Lung (tissue), 12 donors: ENCODE results near the gene MAGEB1. TPM values are rescaled to one million over a fixed set of nuclear protein-coding genes. Genes with fewer than 3 reads are reported as not detected.

ENCODE experiments used
- ATAC-seq: fragments of 200-7000 bp; cut with Tn5 transposase; one replicate; pipeline ENCODE4 v1.9.1; 2020; ENCODE audit warnings: moderate number of reproducible peaks; ENCODE audit not compliant: insufficient read depth, low FRiP score
- DNase-seq, 3 donors: peaks; one replicate each; pipeline ENCODE4 v3.0.0-alpha.2; 2013 to 2017
- H3K27ac ChIP-seq, 2 donors: one replicate each; pipeline ENCODE4 v1.5.1; 2013; ENCODE audit warnings: mild to moderate bottlenecking in 2 of 2, moderate library complexity in 2 of 2, control low read depth in 1 of 2, inconsistent platforms in 1 of 2, low read depth in 1 of 2, low read length in 1 of 2
- H3K27me3 ChIP-seq, 3 donors: one replicate each; pipeline ENCODE4 v1.5.1; 2013; ENCODE audit warnings: low read length in 2 of 3; ENCODE audit not compliant: control insufficient read depth in 3 of 3, insufficient read depth in 3 of 3
- H3K36me3 ChIP-seq, 4 donors: one replicate each; pipeline ENCODE4 v1.5.1; 2013; ENCODE audit warnings: low read length in 4 of 4, mild to moderate bottlenecking in 1 of 4, moderate library complexity in 1 of 4; ENCODE audit not compliant: control insufficient read depth in 4 of 4, insufficient read depth in 4 of 4
- H3K4me1 ChIP-seq, 5 donors: one replicate each; pipeline ENCODE4 v1.5.1; 2013; ENCODE audit warnings: low read length in 5 of 5, mild to moderate bottlenecking in 2 of 5, moderate library complexity in 1 of 5; ENCODE audit not compliant: control insufficient read depth in 5 of 5, insufficient read depth in 5 of 5
- H3K4me3 ChIP-seq: one replicate; pipeline ENCODE4 v1.5.1; 2013; ENCODE audit warnings: mild to moderate bottlenecking, control low read depth, moderate library complexity
- H3K9ac ChIP-seq, 2 donors: one replicate each; pipeline ENCODE4 v1.5.1; 2013; ENCODE audit warnings: low read length in 2 of 2, control low read depth in 1 of 2; ENCODE audit not compliant: insufficient read depth in 1 of 2
- H3K9me3 ChIP-seq, 4 donors: one replicate each; pipeline ENCODE4 v1.5.1; 2013; ENCODE audit warnings: low read length in 3 of 4, mild to moderate bottlenecking in 1 of 4, moderate library complexity in 1 of 4; ENCODE audit not compliant: control insufficient read depth in 4 of 4, insufficient read depth in 3 of 4
- WGBS, 2 donors: extraction: QIAGEN DNeasy Blood & Tissue Kit; methylation state at CpG; one replicate each; pipeline ENCODE4 v1.1.7; 2013; 5-methylcytosine and 5-hydroxymethylcytosine counted together
- polyA plus RNA-seq, 2 donors: library from polyadenylated mRNA; stranded (reverse); fragments of 200-250 nt; gene quantifications; one replicate each; pipeline ENCODE4 v1.2.1, GENCODE V29; 2013
- total RNA-seq, 2 donors: library from RNA; depleted of rRNA in 1 of 2; stranded (reverse); fragments of >200 nt in 1 of 2; gene quantifications; one replicate each; pipeline ENCODE4 v1.2.1, GENCODE V29; 2014 to 2021
- TF ChIP-seq, protein P1 (sequence below): IDR thresholded peaks from 2 replicates; pipeline ENCODE4 v1.5.1; 2012; ENCODE audit warnings: mild to moderate bottlenecking; ENCODE audit errors: control extremely low read depth, extremely low read depth
- donor health status: control.
- donor health status: control.
- donor health status: Bipolar disorder and iron deficiency.
- donor health status: healthy.
- donor health status: DM: yes; HTN: yes; CAD: no.

Gene MAGEB1
- total and polyA plus RNA-seq, 4 donors: not detected

DNA sequence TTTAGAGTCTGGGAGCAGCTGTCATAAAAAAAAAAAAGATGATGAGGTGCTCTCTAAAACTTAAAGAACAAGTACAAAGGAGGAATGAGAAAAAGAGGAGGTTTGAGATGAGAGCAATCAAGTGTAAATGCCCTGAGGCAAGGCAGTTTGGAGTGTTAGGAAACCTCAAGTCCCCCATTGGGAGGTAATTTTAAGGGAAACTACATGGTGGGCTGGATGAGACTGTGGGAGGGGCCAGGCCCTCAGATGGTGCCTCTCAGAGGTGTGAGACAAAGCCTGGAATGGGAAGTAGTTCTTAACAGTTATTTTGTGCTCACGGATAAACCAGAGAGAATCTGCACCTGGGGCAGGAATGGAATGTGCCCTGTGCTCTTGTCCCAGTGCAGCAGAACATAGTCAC is 18.4 kb upstream of the MAGEB1 start:
- H3K36me3 ChIP-seq: no peaks in the 10 kb centered on the region
- ATAC-seq (no peak), DNase-seq (no peak)
- H3K4me1 ChIP-seq: no peaks in the 10 kb centered on the region
- H3K27me3 ChIP-seq: no peaks in the 10 kb centered on the region
- no peaks in the 10 kb centered on the region for H3K9me3 ChIP-seq
- H3K4me3 ChIP-seq: no peak overlapping the region
- 37 to 78% methylated on average over 1 of the region's 1 CpG for WGBS, 2 donors
- no peak overlapping the region for H3K27ac ChIP-seq
- TF ChIP-seq, protein P1, sequence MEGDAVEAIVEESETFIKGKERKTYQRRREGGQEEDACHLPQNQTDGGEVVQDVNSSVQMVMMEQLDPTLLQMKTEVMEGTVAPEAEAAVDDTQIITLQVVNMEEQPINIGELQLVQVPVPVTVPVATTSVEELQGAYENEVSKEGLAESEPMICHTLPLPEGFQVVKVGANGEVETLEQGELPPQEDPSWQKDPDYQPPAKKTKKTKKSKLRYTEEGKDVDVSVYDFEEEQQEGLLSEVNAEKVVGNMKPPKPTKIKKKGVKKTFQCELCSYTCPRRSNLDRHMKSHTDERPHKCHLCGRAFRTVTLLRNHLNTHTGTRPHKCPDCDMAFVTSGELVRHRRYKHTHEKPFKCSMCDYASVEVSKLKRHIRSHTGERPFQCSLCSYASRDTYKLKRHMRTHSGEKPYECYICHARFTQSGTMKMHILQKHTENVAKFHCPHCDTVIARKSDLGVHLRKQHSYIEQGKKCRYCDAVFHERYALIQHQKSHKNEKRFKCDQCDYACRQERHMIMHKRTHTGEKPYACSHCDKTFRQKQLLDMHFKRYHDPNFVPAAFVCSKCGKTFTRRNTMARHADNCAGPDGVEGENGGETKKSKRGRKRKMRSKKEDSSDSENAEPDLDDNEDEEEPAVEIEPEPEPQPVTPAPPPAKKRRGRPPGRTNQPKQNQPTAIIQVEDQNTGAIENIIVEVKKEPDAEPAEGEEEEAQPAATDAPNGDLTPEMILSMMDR: no peak
- H3K9ac ChIP-seq: no peak overlapping the region

DNA sequence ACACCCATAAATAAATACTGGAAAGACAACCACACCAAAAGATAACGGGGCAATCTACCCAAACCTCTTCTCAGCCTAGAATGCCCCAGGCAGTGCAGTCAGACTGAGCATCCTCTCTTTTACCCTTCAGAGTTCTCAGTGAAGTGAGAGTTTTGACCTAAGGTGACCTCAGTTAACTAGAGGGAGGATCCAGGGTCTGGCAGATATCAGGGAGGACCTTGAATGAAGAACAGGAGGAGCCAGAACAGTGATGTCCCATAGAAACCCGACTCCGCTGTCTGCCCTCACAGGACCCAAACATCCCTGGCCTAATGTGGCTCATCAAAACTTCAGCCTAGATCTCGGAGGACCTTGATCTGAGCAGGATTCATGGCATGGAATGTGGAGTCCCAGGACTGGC is 16.6 kb upstream of the MAGEB1 start, which contains the start of gene MAGEB3:
MAGEB3 (plus strand) TSS at position 263 of the 400 bp plus-strand sequence. CDS start 5,268 bp downstream, outside the sequence.
- TF ChIP-seq, protein P1: no peak
- 73 to 85% methylated on average over 4 of the region's 4 CpGs for WGBS, 2 donors
- H3K4me1 ChIP-seq: no peaks in the 10 kb centered on the region
- H3K9me3 ChIP-seq: no peaks in the 10 kb centered on the region
- DNase-seq: no peak
- no peak within 1 kb of the TSS for H3K4me3 ChIP-seq
- no peaks in the 10 kb centered on the region for H3K36me3 ChIP-seq
- no peak for ATAC-seq
- H3K27ac ChIP-seq: no peak within 1 kb of the TSS
- no peaks in the 10 kb centered on the region for H3K27me3 ChIP-seq
- H3K9ac ChIP-seq: no peak within 1 kb of the TSS

DNA sequence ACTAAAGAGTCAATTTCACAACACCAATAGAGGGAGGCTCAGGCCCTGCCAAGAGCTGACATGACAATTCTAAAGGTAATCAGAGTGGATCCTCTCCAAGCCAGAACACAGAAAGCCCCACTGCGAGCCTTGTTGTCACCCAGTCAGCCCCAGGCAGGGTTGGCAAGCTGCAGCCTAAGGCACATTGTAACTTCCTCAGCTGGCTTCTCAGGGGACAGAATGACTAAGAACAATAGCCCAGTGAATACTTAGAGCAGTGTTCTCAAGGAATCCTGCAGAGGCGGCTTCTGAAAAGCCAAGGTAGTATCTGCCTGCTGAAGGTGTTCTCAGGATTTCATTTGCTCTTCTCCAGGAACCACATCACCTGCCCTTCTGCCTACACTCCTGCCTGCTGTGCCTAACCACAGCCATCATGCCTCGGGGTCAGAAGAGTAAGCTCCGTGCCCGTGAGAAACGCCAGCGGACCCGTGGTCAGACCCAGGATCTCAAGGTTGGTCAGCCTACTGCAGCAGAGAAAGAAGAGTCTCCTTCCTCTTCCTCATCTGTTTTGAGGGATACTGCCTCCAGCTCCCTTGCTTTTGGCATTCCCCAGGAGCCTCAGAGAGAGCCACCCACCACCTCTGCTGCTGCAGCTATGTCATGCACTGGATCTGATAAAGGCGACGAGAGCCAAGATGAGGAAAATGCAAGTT is 5.1 kb upstream of the MAGEB1 start, which contains the start of gene MAGEB4:
MAGEB4 (plus strand) TSS at position 277 of the 692 bp plus-strand sequence; CDS start at position 413, 136 bp downstream.
- Histone ChIP-seq H3K4me1 (no peaks in the 10 kb centered on the region), H3K27ac (no peak within 1 kb of the TSS), H3K4me3 (no peak within 1 kb of the TSS), H3K9ac (no peak within 1 kb of the TSS), H3K9me3 (peaks cover 0 to 1% (median 0%) of the 10 kb centered on the region in 4 donors), H3K36me3 (no peaks in the 10 kb centered on the region), H3K27me3 (peaks cover 0 to 4% (median 2%) of the 10 kb centered on the region in 3 donors)
- WGBS, 2 donors: 83 to 90% methylated on average over 10 of the region's 10 CpGs
- no peak for ATAC-seq
- TF ChIP-seq, protein P1: no peak
- no peak for DNase-seq

DNA sequence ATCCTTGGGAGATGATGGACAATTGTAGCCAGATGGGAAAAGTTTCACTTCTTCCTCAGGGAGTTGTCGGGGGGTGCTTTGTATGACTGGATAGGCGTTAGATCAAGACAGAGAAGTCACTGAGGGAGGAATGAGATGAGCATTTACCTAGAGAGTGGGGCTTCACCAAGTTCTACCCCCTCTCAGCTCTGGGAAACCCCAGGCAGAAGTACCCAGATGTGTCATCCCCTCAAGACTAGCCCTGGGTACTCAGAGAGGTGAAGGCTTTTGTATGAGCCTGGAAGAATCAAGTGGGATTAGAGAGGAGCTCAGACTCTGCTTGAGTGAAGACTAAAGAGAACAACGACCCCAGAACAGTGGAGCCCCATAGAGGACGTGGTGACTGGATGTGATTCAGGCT is 1.9 kb downstream of the MAGEB1 start:
- H3K4me3 ChIP-seq: no peak overlapping the region
- no peaks in the 10 kb centered on the region for H3K36me3 ChIP-seq
- 67 to 84% methylated on average over 4 of the region's 4 CpGs for WGBS, 2 donors
- DNase-seq: no peak
- no peaks in the 10 kb centered on the region for H3K4me1 ChIP-seq
- H3K27me3 ChIP-seq: no peaks in the 10 kb centered on the region
- H3K27ac ChIP-seq: no peak overlapping the region
- H3K9ac ChIP-seq: no peak overlapping the region
- H3K9me3 ChIP-seq: peaks cover 0 to 6% (median 0%) of the 10 kb centered on the region in 4 donors
- no peak for ATAC-seq
- TF ChIP-seq, protein P1: no peak
